GM23248 (cell line): ENCODE data around the gene SPATS2. TPM values are rescaled to one million over a fixed set of nuclear protein-coding genes. Genes with fewer than 3 reads are reported as not detected.

Source experiments
- DNase-seq: peaks from one replicate; pipeline ENCODE4 v3.0.0-alpha.2; 2015
- H2AFZ ChIP-seq: fragments of 200-600 bp; sonication (generic); 2 replicates; pipeline ENCODE4 v1.6.1; 2016; ENCODE audit warnings: antibody characterized with exemption
- H3F3A ChIP-seq: fragments of 200-600 bp; sonication (generic); 2 replicates; pipeline ENCODE4 v1.6.1; 2016; ENCODE audit warnings: mild to moderate bottlenecking, antibody characterized with exemption, mixed run types; ENCODE audit not compliant: insufficient read depth
- H3K27ac ChIP-seq: fragments of 200-600 bp; sonication (generic); 2 replicates; pipeline ENCODE4 v1.5.1; 2016; ENCODE audit warnings: mild to moderate bottlenecking
- H3K27me3 ChIP-seq: fragments of 200-600 bp; sonication (generic); replicated peaks from 2 replicates; pipeline ENCODE4 v1.6.1; 2016; ENCODE audit warnings: mild to moderate bottlenecking; ENCODE audit not compliant: insufficient read depth
- H3K36me3 ChIP-seq: fragments of 200-600 bp; sonication (generic); 2 replicates; pipeline ENCODE4 v1.6.1; 2016; ENCODE audit warnings: low read depth, mild to moderate bottlenecking
- H3K4me1 ChIP-seq: fragments of 200-600 bp; sonication (generic); 2 replicates; pipeline ENCODE4 v1.6.1; 2016; ENCODE audit warnings: mild to moderate bottlenecking; ENCODE audit not compliant: insufficient read depth
- H3K4me2 ChIP-seq: fragments of 200-600 bp; sonication (generic); one replicate; pipeline ENCODE4 v1.6.1; 2016; ENCODE audit warnings: mild to moderate bottlenecking; ENCODE audit not compliant: unreplicated experiment
- H3K4me3 ChIP-seq: fragments of 200-600 bp; sonication (generic); 2 replicates; pipeline ENCODE4 v1.5.1; 2016; ENCODE audit warnings: mild to moderate bottlenecking
- H3K79me2 ChIP-seq: fragments of 200-600 bp; sonication (generic); 2 replicates; pipeline ENCODE4 v1.6.1; 2016; ENCODE audit warnings: mild to moderate bottlenecking; ENCODE audit not compliant: insufficient read depth
- H3K9ac ChIP-seq: fragments of 200-600 bp; sonication (generic); 2 replicates; pipeline ENCODE4 v1.6.1; 2016; ENCODE audit warnings: mild to moderate bottlenecking
- H3K9me2 ChIP-seq: fragments of 200-600 bp; sonication (generic); 2 replicates; pipeline ENCODE4 v1.6.1; 2016; ENCODE audit warnings: mixed run types, mild to moderate bottlenecking, moderate library complexity; ENCODE audit not compliant: insufficient read depth
- H3K9me3 ChIP-seq: fragments of 200-600 bp; sonication (generic); one replicate; pipeline ENCODE4 v1.6.1; 2017; ENCODE audit warnings: low read depth
- H4K20me1 ChIP-seq: fragments of 200-600 bp; sonication (generic); 2 replicates; pipeline ENCODE4 v1.6.0; 2016; ENCODE audit not compliant: insufficient read depth
- EZH2 ChIP-seq: fragments of 200-600 bp; sonication (generic); IDR thresholded peaks from 2 replicates; pipeline ENCODE4 v1.6.1; 2018; ENCODE audit warnings: antibody characterized with exemption, mild to moderate bottlenecking; ENCODE audit not compliant: insufficient read depth, poor library complexity, severe bottlenecking
- EZH2phosphoT487 ChIP-seq: fragments of 200-600 bp; sonication (generic); IDR thresholded peaks from 2 replicates; pipeline ENCODE4 v1.6.1; 2018; ENCODE audit warnings: antibody characterized with exemption, moderate library complexity, mild to moderate bottlenecking, low read depth; ENCODE audit not compliant: insufficient read depth
- WGBS, 2 experiments: methylation state at CpG; one replicate each; pipeline ENCODE4 v1.1.6; 2015 to 2017; ENCODE audit warnings: low lambda C conversion rate in 2 of 2, low coverage in 1 of 2; ENCODE audit errors: missing lambda C conversion rate in 2 of 2; 5-methylcytosine and 5-hydroxymethylcytosine counted together
- in situ Hi-C: fragments of 300-500 bp; cut with MboI; formaldehyde crosslinking; loops from 2 replicates; pipeline ENCODE4 v1.15.0; 2020
- polyA plus RNA-seq: library from polyadenylated mRNA; unstranded; fragments of >200 nt; fragmentation: Nextera tagmentation; extraction: Ambion mirVana; gene quantifications from 2 replicates; pipeline ENCODE4 v1.2.1, GENCODE V29; 2016
- total RNA-seq: library from RNA; depleted of rRNA; stranded (reverse); fragments of >200 nt; shearing (Covaris generic); gene quantifications from 2 replicates; pipeline ENCODE4 v1.2.3, GENCODE V29; 2014

The SPATS2 gene
- total and polyA plus RNA-seq, 2 experiments from 2014 or later, result 22.3 to 25.0 TPM

GRCh38 chr12:49549735-49550692 is 182.8 kb downstream of the SPATS2 start:
- no peak overlapping the region for H3K4me2 ChIP-seq
- no peaks in the 10 kb centered on the region for H3K9me2 ChIP-seq
- no peak overlapping the region for H3K27ac ChIP-seq
- in situ Hi-C loops, result no loop called here
- DNase-seq, result no peak
- 85 to 86% methylated on average over 27 to 28 of the region's 28 CpGs for WGBS, 2 experiments
- no peak overlapping the region for H3K4me3 ChIP-seq
- H3F3A ChIP-seq, result no peaks in the 10 kb centered on the region
- H3K9me3 ChIP-seq, result no peaks in the 10 kb centered on the region
- no peaks in the 10 kb centered on the region for H4K20me1 ChIP-seq
- H2AFZ ChIP-seq, result no peak overlapping the region
- no peaks in the 10 kb centered on the region for H3K36me3 ChIP-seq
- no peak for TF ChIP-seq EZH2phosphoT487
- no peak for TF ChIP-seq EZH2
- H3K9ac ChIP-seq, result no peak overlapping the region
- peaks cover 22% of the 10 kb centered on the region for H3K27me3 ChIP-seq
- H3K4me1 ChIP-seq, result no peaks in the 10 kb centered on the region
- H3K79me2 ChIP-seq, result no peaks in the 10 kb centered on the region

GRCh38 chr12:49550693-49551252 is 183.5 kb downstream of the SPATS2 start:
- in situ Hi-C loops, result no loop called here
- TF ChIP-seq EZH2phosphoT487 (no peak), EZH2 (no peak)
- no peak overlapping the region for H3K4me2 ChIP-seq
- H3K27ac ChIP-seq, result no peak overlapping the region
- H3K79me2 ChIP-seq, result no peaks in the 10 kb centered on the region
- H2AFZ ChIP-seq, result no peak overlapping the region
- H3K9ac ChIP-seq, result no peak overlapping the region
- H3K27me3 ChIP-seq, result peaks cover 22% of the 10 kb centered on the region; the same call in 1 of the 2 replicates
- 85 to 90% methylated on average over 6 of the region's 6 CpGs for WGBS, 2 experiments
- DNase-seq, result no peak
- no peaks in the 10 kb centered on the region for H3K36me3 ChIP-seq
- H3K9me2 ChIP-seq, result no peaks in the 10 kb centered on the region
- H3K9me3 ChIP-seq, result no peaks in the 10 kb centered on the region
- H4K20me1 ChIP-seq, result no peaks in the 10 kb centered on the region
- H3K4me3 ChIP-seq, result no peak overlapping the region
- H3K4me1 ChIP-seq, result no peaks in the 10 kb centered on the region
- H3F3A ChIP-seq, result no peaks in the 10 kb centered on the region

- Histone ChIP-seq H3K27ac (no peak overlapping the region), H3K9ac (no peak overlapping the region), H3K27me3 (peaks cover 13% of the 10 kb centered on the region; the same call in 1 of the 2 replicates), H3F3A (no peaks in the 10 kb centered on the region), H3K4me3 (no peak overlapping the region), H3K4me2 (no peak overlapping the region), H4K20me1 (no peaks in the 10 kb centered on the region), H3K9me2 (no peaks in the 10 kb centered on the region), H2AFZ (no peak overlapping the region), H3K9me3 (no peaks in the 10 kb centered on the region), H3K4me1 (no peaks in the 10 kb centered on the region), H3K79me2 (no peaks in the 10 kb centered on the region), H3K36me3 (no peaks in the 10 kb centered on the region)
- peak; percentile 48 for DNase-seq
- TF ChIP-seq EZH2 (no peak), EZH2phosphoT487 (no peak)
- in situ Hi-C loops, result no loop called here
- WGBS, 2 experiments, result 39 to 41% methylated on average over 7 of the region's 7 CpGs
Measured at GRCh38 chr12:49552014-49552413, 184.8 kb downstream of the SPATS2 start.

GRCh38 chr12:49552425-49552824 is 185.2 kb downstream of the SPATS2 start:
- Histone ChIP-seq H3K79me2 (no peaks in the 10 kb centered on the region), H3K9me3 (no peaks in the 10 kb centered on the region), H3K4me3 (no peak overlapping the region), H4K20me1 (no peaks in the 10 kb centered on the region), H3K27ac (no peak overlapping the region), H3K36me3 (no peaks in the 10 kb centered on the region), H3K9me2 (no peaks in the 10 kb centered on the region), H2AFZ (no peak overlapping the region), H3K4me1 (no peaks in the 10 kb centered on the region), H3K4me2 (no peak overlapping the region), H3K9ac (no peak overlapping the region), H3K27me3 (peaks cover 12% of the 10 kb centered on the region; the same call in 1 of the 2 replicates), H3F3A (no peaks in the 10 kb centered on the region)
- TF ChIP-seq EZH2 (no peak), EZH2phosphoT487 (no peak)
- WGBS, 2 experiments, result 41 to 43% methylated on average over 9 of the region's 9 CpGs
- no peak for DNase-seq
- in situ Hi-C loops, result no loop called here
